Measurements from ENCODE around the gene C1orf210.
A peak's percentile ranks its signal among the peaks of the same experiment; 100 is the strongest.

The C1orf210 gene

DNA sequence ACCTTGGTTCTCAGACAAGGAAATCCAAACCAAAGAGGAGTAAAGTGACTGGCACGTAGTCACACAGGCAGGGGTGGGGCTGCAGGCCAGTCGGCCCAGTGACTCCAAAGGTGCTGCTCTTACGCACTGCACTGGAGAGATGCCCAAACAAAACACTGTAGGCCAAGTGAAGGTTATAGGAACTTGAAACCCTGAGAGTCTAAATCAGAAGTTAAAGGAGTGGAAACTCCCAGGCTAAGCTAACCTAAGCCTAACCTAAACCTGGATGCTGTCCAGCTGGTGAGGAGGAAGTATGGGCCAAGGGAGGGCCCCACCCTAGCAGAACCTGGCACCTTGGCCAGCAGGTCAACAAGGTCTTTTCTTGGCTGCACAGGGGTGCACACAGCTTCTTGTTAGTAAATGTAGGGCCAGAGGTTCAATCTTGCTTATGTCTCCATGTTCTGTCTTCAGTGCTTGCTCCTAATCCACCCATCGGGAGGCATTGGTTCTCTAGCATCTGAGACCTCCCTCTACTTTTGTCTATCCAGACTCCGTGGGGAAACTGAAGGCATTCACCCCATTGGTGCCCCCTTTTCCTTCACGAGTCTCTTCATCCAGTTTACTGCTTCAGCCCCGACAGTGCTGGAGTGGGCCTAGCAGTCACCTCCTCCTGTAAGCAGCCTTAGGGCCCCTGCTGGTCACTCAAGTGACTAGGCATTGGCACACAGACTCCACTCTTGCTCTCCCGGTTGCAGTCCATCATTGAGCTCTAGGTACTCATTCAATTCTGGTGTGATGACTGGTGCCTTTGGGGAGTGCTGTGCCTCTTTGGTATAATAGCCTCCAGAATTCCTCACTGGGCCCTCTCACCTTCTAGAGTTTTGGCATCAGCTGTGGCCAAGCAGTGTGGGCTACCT is 28.5 kb downstream of the C1orf210 start:
- in situ Hi-C loops (cut with MboI; ENCODE audit: low pct_unique_long_range_greater_than_20kb, low sequenced_read_pairs): no loop called here
- no peak for DNase-seq

DNA sequence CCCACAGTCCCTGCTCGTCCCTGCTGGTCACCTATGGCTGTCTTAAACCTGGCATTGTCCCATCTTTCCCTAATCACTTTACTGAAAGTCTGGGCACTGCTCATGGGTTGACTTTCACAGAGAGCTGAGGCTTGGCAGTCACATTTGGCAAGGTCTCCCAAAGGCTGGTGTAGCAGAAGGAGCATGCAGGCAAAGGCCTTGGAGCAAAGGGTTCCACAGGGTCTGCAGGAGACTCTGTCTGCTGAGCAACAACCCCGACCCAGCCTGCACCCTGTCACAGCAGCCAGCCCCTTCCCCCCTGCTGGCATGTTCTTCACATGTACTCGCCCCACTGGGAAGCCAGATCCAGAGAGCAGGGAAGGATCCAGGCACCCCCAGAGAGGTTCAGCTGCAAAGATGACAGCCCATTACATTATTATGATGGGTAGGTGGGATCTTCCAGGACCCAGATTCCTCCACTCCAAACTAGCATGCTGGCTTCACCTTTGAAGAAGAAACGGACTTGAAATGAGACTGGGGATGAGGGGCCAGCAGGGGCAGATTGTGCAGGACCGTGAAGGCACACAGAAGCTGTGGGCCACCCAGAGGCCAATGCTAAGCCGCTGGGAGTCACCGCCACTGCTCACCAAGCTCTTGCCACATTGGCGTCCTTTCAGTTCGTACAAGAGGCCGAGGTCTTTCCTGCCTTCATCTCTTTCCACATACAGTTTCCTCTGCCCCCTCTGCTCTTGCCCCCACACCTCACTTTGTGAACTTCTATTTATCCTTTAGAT is 29.8 kb downstream of the C1orf210 start:
- DNase-seq: no peak
- in situ Hi-C loops (cut with MboI; ENCODE audit: low pct_unique_long_range_greater_than_20kb, low sequenced_read_pairs): no loop called here

DNA sequence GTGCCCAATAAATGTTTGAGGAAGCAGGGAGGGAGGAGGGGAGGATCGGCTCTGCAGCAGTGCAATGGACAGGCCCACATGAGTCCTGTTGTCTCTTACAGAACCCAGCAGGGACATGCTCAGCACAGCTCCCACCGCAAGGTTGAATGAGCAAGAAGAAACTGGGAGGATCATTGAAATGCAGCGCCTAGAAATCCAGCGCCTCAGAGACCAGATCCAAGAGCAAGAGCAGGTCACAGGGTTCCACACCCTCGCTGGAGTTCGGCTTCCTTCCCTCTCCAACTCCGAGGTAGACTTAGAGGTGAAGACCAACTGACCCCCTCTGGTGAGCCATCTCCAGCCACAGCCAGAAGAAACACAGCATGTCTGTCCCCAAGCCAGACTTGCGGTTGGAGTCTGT is 31.5 kb downstream of the C1orf210 start:
- in situ Hi-C loops (cut with MboI; ENCODE audit: low pct_unique_long_range_greater_than_20kb, low sequenced_read_pairs): no loop called here
- DNase-seq: no peak

DNA sequence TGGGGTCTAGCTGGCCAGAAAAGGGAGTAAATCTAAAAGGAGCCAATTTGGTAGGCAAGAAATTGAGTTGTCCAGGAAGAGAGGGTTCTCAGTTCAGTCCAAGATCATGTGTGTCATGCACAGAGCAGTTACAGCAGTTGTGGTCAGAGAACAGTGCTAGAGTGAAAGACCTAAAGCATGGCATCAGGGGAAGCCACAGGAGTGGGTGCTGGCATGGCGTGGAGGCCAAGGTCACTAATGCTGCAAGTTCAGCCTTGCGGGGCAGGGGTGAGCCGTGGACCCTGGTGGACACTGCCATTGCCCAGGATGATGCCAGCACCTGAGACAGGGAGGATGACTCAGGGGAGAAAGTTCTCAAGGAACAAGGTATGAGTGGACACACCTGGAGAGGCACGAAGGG is 32.2 kb downstream of the C1orf210 start:
- no peak for DNase-seq
- in situ Hi-C loops (cut with MboI; ENCODE audit: low pct_unique_long_range_greater_than_20kb, low sequenced_read_pairs): no loop called here

DNA sequence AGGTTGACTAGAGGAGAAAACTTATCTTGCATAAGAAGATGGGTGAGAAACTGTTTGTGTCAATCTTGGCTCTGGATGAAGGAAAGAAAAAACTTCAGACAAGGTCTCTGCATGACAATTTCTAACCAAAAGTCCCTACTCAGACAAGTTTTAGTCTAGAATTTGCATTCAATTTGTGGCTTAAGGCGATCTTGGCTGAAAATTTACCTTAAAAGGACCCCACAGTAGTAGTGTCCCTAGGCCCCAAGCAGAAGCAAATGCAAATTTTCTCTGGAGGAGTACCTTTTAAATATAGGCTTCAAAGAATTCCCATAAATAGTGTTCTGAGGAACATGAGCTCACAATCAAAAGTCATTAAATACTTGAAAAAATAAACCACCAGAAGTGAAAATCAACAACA is 33.2 kb downstream of the C1orf210 start:
- in situ Hi-C loops (cut with MboI; ENCODE audit: low pct_unique_long_range_greater_than_20kb, low sequenced_read_pairs): no loop called here
- DNase-seq: no peak

DNA sequence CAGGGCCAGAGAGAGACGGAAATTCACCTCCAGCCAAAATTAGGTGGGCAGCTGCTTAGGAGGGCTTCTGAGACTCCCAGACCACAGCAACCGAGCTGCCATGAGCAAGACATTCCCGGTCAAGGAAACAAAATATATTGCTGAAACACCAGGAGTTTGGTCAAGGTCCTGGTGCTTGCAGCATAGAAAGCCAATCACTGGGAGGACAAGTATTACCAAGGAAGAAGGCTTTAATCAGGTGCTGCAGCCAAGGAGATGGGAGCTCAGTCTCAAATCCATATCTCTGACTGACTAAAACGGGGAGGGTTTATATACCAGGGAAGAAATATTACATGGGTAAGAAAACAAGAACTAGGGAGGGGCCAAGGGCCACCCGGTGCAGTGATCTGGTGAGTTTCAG is 34.4 kb downstream of the C1orf210 start:
- no peak for DNase-seq
- in situ Hi-C loops (cut with MboI; ENCODE audit: low pct_unique_long_range_greater_than_20kb, low sequenced_read_pairs): no loop called here

DNA sequence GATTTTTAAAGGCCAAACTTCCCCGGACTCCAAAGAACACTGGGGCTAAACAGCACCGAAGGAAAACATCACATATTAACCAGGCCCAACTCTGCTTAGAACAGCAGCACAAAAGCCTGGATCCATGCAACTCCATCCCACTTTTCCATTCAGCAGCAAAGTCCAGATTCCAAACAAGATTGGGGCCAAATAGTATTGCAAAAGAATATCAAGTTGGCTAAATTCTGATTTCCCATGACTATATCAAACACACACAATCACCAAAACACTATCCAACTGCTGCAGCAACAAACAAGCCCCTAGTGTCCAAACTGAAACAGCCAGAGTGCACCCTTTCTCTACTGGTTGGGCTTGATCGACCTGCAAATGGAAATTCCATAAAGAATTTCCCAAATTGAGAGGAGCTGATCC is 35.0 kb downstream of the C1orf210 start:
- in situ Hi-C loops (cut with MboI; ENCODE audit: low pct_unique_long_range_greater_than_20kb, low sequenced_read_pairs): no loop called here
- no peak for DNase-seq

DNA sequence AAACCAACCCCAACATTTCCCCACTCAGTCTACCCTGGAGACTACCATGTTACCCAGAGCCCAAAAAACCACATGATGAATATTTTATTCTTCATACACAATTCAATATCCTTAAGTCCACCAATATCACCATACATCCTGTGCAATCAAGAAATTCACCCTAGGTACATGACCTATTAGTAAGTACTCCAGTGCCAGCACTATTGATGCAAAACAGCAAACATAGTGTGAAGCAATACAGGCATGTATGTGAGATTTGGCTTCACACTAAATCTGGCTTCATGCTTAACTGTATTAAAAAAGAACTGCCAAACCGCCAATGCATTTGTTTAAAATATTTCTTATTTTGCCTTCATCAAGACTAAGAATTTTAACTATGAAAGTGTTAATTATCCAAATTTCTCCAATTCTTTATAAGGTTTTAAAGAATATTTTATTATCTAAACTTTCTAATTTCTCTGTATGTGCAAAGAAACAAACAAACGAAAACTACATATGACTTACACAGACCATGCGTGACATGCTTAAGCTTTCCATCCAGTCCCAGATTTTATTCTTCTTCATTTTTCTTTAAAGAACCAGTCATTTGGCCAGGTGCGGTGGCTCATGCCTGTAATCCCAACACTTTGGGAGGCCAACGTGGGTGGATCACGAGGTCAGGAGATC is 38.0 kb downstream of the C1orf210 start:
- in situ Hi-C loops (cut with MboI; ENCODE audit: low pct_unique_long_range_greater_than_20kb, low sequenced_read_pairs): no loop called here
- no peak for DNase-seq

DNA sequence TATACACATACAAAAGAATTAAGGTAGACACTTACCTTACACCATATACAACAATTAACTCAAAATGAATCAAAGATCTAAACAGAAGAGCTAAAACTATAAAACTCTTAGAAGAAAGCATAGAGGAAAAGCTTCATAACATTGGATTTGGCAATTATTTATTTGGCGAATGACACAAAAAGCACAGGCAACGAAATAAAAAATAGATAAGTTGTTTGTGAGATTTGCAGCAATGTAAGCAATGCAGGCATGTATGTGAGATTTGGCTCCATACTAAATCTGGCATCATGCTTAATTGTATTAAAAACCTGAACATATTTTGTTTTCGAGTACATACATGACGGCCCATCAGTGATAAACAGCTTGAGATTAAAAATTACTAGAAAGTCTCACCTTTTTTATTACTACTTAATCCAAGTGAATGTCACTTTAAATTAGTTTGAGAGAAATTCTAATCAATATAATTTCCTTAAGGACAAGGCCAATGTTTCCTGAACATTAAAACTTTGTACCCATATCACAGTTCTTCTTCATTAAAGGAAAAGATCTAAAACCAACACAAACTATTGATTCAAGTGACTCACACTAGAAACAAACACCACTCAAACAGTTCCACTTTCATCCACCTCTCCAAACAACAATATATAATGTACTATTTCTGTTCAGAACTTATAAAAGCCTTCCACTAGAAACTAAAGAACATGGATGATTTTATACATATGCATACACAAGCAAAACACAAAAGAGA is 38.7 kb downstream of the C1orf210 start:
- in situ Hi-C loops (cut with MboI; ENCODE audit: low pct_unique_long_range_greater_than_20kb, low sequenced_read_pairs): no loop called here
- no peak for DNase-seq

DNA sequence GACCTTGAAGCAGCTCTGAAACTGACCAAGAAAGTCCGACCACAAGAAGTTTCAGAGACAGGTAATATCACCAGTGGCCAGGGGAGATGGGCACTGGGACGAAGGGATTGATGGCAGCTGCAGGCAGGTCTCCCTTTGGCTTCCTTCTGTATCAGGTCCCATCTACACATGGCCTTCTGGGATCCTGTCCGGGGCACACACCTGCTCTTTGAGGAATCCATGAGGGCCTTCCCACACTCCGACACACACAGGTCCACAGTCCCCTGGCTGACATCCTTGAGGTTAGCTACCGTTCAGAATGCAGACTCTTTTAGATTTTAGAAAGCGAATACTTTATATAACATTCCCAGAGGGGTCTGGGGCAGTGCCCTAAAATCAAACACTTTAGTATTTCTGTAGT is 42.1 kb downstream of the C1orf210 start:
- no peak for DNase-seq
- in situ Hi-C loops (cut with MboI; ENCODE audit: low pct_unique_long_range_greater_than_20kb, low sequenced_read_pairs): no loop called here

DNA sequence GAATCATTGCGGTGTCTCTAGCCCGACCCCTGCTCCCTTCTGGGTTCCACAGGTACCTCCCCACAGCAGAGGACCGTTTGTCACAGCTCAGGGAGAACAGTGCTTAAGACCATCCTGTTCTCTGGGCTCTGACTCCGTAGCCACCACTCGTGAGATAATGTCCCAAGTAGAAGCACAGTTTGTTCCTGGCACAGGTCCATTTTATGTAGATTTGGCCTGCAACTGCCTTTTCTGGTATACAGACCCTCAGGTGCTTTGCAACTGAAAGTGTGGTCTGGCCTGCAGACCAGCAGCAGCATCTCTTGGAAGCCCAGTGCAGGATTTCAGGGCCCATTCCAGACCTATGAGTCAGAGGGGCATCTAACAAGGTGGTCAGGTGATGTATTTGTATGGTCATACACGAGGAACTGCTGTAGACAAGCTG is 44.0 kb downstream of the C1orf210 start:
- no peak for DNase-seq
- in situ Hi-C loops (cut with MboI; ENCODE audit: low pct_unique_long_range_greater_than_20kb, low sequenced_read_pairs): no loop called here

DNA sequence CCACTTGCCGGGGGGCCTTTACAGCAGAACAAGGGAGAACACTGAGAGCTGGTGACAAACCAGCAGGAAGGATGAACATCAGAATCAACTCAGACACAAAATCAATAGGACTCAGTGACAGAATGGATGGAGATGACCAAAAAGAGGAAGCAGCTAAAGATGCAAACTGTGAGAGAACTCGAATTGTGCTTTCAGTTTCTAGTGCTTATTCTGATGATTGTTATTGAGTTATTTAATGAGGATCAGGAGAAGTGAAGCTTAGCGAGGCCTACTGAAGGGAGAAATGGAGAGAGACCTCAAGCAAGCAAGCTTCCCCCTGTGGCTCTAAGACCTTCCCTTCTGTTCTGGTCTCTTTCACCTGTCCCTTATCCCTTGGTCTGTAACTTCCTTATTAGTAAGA is 45.9 kb downstream of the C1orf210 start:
- DNase-seq: peak; percentile 64
- in situ Hi-C loops (cut with MboI; ENCODE audit: low pct_unique_long_range_greater_than_20kb, low sequenced_read_pairs): loop anchor here (10.0 kb wide), 1 partner anchor 185 kb away; no protein-coding TSS in a partner anchor

DNA sequence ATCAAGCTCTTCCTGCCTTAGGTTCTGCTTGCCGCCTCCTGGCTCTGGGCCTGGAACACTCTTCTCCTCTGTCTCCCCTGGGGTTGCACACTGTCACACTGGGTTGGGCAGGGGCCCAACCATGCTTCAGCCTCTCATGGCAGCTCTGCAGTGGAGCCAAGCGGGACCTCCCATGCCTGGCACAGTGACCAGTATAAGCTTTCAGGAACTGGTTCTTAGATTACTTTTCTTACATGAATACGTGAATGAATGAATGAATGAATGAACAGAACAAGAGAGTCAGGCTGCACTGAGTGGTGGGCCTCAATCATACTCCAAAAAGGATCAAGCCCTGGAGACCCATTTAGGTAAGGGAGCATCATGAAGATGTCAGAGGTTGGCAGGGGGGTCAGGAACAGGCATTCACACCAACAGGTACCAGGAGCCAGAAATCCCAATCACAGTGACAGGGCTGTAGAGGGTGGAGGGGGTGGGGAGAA is 46.4 kb downstream of the C1orf210 start:
- in situ Hi-C loops (cut with MboI; ENCODE audit: low pct_unique_long_range_greater_than_20kb, low sequenced_read_pairs): loop anchor here (10.0 kb wide), 1 partner anchor 186 kb away; no protein-coding TSS in a partner anchor
- DNase-seq: no peak

DNA sequence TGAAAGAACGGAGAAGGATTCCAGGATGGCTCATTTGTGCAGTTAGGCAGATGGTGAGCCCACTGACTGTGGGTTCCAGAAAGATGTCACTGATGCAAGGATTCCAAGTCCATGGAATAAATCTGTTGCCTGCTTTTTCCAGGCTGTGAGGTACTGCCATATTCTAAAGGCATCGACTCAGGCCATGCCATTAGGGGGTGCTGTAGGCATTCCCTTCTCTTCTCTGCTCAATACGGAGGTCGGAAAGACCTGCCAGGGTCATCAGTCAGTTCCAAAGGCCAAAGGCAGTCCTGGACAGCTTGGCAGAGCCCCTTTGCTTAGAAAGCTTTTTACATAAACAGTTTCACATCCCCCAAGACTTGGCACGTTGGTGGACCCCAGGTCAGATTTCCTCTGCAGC is 47.3 kb downstream of the C1orf210 start:
- in situ Hi-C loops (cut with MboI; ENCODE audit: low pct_unique_long_range_greater_than_20kb, low sequenced_read_pairs): loop anchor here (10.0 kb wide), 1 partner anchor 187 kb away; no protein-coding TSS in a partner anchor
- DNase-seq: peak; percentile 69

DNA sequence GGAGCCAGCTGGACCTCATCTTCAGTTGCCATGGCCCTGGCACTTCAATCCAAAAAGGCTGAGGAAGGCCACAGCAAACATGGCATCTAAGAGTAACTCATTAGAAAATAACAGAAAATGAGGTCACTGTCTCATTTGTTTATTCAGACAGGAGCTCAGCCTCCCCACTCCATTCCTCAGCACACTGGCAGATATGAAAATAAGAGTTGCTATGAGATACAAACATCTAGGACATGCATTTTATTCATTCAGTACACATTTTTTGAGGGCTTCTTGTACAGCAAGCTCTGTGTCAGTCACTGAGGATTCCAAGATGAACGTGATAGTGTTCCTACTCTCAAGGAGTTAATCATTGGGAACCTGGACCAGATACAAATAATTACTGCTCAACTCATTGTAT is 48.3 kb downstream of the C1orf210 start:
- in situ Hi-C loops (cut with MboI; ENCODE audit: low pct_unique_long_range_greater_than_20kb, low sequenced_read_pairs): loop anchor here (10.0 kb wide), 1 partner anchor 188 kb away; no protein-coding TSS in a partner anchor
- no peak for DNase-seq

DNA sequence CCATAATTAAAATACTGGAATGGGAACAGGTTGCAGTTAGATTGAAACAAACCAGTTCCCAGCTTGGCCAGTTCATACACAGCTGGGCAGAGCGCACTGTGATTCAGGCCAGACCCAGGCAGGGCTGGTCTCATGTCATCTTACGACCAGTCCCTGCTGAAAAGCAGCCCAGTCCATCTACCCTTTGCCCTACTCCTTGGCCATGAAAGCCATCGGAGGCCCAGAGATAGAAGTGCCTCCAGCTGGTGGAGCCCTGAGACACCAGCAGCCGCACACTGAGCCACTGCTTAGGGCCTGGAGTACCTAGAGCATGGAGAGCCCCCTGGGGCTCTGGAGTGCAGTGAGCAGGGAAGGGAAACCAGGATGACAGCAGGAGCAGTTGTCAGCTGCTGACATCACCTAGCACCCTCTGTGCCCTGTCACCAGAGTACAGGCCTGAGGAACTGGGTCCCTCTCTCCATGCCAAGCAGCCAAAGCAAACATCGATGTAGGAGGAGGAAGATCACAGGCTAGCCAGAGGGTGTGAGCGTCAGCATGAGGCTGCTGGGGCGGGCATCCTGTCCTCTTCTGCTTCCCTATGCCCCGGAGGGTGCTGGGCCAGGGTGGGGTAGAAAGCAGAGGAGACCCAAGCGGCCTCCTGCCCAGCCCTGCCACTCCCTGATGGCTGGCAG is 49.8 kb downstream of the C1orf210 start:
- in situ Hi-C loops (cut with MboI; ENCODE audit: low pct_unique_long_range_greater_than_20kb, low sequenced_read_pairs): loop anchor here (10.0 kb wide), 1 partner anchor 189 kb away; no protein-coding TSS in a partner anchor
- DNase-seq: no peak

DNA sequence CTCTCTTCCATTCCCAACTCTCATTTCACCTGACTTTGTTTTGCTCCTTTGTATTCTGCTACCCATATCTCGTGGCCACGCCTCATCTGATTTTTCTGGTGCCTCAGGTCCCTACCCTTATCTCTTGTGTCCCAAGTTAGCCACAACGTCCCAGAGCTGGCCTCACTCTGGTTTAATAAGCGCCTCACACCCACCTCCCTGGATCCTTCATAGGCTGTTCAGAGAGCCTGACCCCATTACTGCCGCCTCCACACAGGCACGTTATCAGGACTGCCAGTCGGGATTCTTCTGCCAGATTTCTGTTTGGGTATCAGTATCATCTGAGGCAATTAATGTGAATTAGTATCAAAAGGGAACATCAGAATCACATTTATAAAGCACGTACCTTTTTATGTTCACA is 50.3 kb downstream of the C1orf210 start:
- no peak for DNase-seq
- in situ Hi-C loops (cut with MboI; ENCODE audit: low pct_unique_long_range_greater_than_20kb, low sequenced_read_pairs): loop anchor here (10.0 kb wide), 1 partner anchor 190 kb away; no protein-coding TSS in a partner anchor

DNA sequence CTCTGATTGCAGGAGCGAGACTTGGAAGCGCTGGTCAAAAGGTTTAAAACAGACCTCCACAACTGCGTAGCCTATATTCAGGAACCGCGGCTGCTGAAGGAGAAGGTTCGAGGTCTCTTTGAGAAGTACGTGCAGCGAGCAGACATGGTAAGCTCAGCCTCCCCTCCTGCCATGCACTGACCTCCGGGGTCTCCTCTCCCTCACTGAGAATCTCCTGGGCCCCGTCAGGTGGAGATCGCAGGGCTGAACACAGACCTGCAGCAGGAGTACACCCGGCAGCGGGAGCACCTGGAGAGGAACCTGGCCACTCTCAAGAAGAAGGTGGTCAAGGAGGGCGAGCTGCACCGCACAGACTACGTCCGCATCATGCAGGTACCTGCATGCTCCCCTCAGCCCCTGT is 51.1 kb downstream of the C1orf210 start:
- in situ Hi-C loops (cut with MboI; ENCODE audit: low pct_unique_long_range_greater_than_20kb, low sequenced_read_pairs): loop anchor here (10.0 kb wide), 1 partner anchor 191 kb away; no protein-coding TSS in a partner anchor
- DNase-seq: no peak
